Activated CD4-positive, alpha-beta T cell treated with anti-CD3 and anti-CD28 coated beads for 4 hours (primary cell): ENCODE measurements around the gene DTNA.
"Not testable (repeated sequence)": the region's sequence is repeated elsewhere in the genome, so short reads cannot be mapped to it uniquely, and the experiment has no call there.

Source experiments
- DNase-seq, 2 donors: peaks; one replicate each; pipeline ENCODE4 v3.0.0-alpha.2; 2020

Gene DTNA

GRCh38 chr18:34864836-34865497, 154.9 kb downstream of the DTNA start:
- no peak for DNase-seq

DNA sequence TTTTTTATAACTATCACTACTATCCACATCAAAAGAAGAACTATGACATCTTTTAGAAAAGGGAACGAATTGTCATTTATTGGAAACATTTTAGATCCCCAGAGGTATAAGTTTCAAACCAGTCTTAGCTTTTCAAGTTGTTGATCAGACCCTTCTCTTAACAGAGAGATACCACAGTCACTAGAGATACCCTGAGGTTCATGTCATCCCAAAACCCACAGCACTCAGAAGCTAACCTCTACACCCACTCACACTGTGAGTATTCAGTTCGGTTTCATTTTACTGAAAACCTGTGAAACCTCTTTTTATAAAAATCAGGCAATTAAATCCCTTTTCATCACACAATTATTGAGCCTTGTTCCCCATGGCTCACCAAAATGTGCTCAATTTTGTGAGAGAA, 156.2 kb downstream of the DTNA start:
- no peak for DNase-seq

GRCh38 chr18:34866739-34867138, 156.6 kb downstream of the DTNA start:
- DNase-seq, result no peak

DNA sequence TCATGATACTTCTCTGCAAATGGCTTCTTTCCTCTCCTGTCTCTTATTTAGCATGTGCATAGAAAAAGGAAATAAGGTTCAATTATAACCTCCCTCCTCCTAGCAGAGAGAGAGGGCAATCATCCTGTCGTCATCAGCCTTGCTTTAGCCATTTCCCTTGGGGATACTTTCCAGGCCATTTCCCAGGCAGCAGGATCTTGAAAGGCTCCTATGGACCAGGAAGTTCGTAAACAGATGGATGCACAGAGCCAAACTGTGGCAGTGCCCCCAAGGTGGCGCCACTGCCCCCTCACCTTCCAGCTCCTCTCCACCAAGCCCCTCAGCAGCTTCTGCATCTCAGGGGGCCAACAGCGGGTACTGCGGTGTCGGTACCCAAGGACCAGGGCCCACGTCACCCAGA, 157.4 kb downstream of the DTNA start:
- DNase-seq, result no peak

DNA sequence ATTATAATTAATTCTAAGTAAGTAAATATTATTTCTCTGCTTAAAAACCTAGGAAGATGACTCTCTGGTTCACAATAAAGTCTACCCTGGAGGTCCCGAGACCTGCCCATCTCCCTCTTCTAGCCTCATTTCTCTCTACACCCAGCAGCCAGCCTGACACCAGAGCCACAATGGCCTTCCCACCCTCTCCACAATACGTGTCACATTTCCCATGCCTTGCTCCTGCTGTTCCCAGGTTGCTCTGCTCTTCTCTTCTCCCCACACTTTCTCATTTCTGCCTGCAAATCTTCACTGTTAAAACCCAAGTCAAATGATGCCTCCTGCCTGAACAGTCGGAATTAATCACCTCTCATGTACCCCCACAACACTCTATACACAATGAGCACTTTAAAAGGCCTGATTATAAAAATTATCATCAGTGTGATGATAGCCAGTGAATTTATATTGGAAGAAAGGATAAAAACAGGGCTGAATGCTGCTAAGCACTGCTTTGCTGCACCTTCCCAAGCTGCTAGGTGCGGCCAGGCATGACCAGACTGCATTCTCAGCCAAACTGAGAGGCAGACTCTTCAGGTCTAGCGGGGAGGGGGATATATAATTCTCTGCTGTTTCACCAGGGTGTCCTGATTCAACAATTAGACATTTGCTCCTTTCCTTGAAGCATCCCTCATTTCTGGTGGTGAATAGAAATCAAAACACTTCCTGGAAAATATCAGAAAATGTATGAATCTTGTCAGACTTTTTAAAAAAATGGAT, 160.6 kb downstream of the DTNA start:
- no peak for DNase-seq

- no peak for DNase-seq
Measured at GRCh38 chr18:34871435-34871834, 161.3 kb downstream of the DTNA start.

DNA sequence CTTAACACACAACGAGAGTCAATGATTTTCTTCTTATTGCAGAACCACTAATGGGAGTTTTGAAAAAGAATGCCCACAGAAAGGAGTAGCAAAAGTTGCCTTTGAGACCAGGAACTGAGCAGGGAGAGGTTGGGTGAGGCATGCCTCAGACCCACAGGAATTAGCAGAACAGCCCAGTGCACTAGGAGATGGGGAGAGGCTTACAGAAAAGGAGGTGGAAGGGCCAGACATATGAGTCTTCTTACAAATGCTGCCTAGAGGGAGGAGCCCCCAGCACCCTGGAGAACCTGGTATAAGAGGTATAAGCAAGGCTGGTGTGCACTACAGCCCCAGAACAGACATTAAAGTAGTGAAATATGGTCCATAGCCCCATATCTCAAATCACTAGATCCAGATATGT, 162.0 kb downstream of the DTNA start:
- DNase-seq, result no peak

- DNase-seq, result no peak
Measured at GRCh38 chr18:34873986-34874580, 164.0 kb downstream of the DTNA start.

- DNase-seq, result no peak
Measured at GRCh38 chr18:34875150-34875549, 165.1 kb downstream of the DTNA start.

- DNase-seq, result no peak
Measured at GRCh38 chr18:34880403-34880802, 170.3 kb downstream of the DTNA start.

- DNase-seq, result no peak
Measured at GRCh38 chr18:34880882-34881834, 171.1 kb downstream of the DTNA start.

- DNase-seq, result no peak
Measured at GRCh38 chr18:34884436-34884835, 174.3 kb downstream of the DTNA start.

- DNase-seq, result no peak
Measured at GRCh38 chr18:34886177-34886576, 176.1 kb downstream of the DTNA start.

GRCh38 chr18:34887881-34888580, 177.9 kb downstream of the DTNA start:
- no peak for DNase-seq

DNA sequence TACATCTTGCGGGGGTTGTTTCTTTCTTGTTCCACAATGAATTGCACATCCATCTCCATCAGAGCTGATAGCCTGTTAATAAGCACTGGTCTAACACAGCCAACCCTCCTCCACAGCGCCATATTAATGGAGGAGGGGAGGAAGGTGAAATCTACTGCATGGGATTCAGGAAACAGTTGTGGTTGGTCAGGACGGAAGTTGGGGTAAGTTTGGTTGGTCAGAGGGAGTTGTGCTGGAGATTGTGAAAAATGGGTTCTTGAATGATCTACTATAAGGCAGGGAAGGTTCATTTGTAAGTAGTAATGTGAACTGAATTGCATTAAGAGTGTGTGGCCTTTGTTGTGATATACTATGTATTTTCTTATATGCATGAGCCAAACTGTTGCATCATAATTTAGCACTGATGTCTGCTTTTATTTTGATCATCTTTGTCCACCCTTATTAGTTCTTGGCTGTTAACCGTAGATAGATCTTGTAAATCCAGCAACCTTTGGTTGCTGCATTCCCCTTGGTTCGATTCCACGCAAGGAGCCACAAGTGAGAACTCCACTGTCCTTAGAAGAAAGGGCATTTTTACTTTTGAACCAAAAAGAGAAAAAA, 180.5 kb downstream of the DTNA start:
- DNase-seq, result no peak

DNA sequence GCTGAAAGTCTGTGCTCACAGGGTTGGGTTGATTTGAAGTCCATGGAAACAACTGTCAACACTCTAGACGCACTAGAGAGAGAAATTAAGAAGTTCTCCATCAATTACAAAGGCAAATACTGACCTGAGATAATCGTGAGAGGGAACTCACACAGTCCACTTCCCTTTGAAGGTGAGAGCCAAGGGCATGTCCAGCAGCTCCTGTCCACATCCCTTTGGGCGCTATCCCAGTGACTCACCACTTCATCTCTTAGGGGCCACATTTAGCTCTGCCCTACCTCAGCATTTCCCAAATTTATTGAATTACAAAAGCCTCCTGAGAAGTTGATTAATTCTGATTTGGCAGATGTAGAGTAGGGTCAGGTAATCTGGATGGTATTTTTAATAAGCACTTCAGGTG, 182.3 kb downstream of the DTNA start:
- DNase-seq, result no peak

- DNase-seq, result no peak
Measured at GRCh38 chr18:34893239-34893638, 183.1 kb downstream of the DTNA start.

DNA sequence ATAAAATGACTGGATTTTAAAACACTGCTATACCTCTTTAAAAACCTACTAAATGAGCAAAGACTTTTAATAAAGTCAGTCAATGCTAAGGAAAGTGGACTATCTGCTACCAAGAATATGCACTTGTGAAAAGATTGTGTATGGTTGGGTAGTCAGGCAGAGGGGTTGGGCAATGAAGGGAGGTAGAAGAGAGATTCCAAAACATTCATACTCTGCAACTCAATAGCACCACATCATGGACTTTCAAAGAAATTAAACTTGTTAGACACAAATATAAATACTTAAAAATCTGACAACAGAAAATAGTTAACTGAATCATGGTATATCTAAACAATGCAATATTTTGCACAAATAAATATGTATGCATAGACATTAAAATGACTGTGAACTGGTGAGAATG, 191.2 kb downstream of the DTNA start:
- DNase-seq, result no peak

GRCh38 chr18:34904994-34905393, 194.9 kb downstream of the DTNA start:
- DNase-seq, result no peak

DNA sequence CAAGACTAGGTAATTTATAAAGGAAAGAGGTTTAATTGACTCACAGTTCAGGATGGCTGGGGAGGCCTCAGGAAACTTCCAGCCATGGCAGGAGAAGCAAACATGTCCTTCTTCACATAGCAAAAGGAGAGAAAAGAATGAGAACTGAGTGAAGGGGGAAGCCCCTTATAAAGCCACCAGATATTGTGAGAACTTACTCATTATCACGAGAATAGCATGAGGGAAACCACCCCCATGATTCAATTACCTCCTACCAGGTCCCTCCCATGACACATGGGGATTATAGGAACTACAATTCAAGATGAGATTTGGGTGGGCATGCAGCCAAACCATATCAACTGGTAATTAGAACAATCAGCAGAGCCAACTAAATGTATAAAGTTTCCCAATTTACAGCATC, 196.9 kb downstream of the DTNA start:
- not testable (repeated sequence) for DNase-seq

DNA sequence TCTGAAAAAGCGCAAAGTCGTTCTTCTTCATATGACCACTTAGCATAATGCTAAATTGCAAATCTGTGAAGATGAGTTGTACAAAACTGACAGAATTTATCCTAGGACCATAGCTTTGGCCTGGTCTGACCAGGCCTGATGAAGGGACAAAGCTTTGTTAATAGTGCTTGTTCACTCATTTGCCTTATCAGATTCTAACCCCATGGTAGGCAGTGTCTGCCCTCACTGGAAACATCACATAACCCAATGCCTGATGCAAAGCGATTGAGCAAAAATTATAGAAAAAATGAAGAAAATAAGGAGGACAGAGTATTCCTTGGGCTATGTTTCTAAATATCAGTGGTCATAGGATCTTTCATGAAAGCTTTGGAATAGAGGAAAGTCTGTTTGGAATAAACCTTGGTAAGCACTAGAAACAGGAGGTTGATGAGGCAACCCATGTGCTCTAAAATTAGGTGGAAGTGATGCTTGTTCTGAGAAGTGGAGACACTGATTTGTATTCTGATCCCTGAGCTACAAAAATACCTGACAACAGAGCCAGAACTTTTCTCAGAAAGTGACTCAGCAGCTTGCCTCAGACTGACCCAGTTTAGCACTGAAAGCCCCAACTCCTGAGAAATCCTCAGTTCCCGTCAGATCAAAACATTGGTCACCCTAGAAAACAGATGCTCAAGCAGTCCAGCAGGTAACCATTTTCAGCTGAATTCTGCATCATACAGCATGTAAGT, 199.7 kb downstream of the DTNA start:
- no peak for DNase-seq
